GM12878 (cell line): ENCODE results near the gene CLEC4M. TPM values are rescaled to one million over a fixed set of nuclear protein-coding genes. Genes with fewer than 3 reads are reported as not detected.
"Not testable (repeated sequence)": the region's sequence is repeated elsewhere in the genome, so short reads cannot be mapped to it uniquely, and the experiment has no call there.

Experiments
- ATAC-seq: fragments of 200-7000 bp; cut with Tn5 transposase; 3 replicates; pipeline ENCODE4 v1.9.1; 2020; ENCODE audit warnings: mild to moderate bottlenecking, moderate library complexity
- BruUV-seq: library from RNA; stranded (reverse); fragments of 400-500 nt; replicated peaks from 2 replicates; lab custom pipeline; 2021; lab: Mats Ljungman, UMichigan
- CTCF ChIA-PET: fragments of 300-600 bp; sonication (Branson Sonifier 250); formaldehyde crosslinking; extraction: SDS; loops from one replicate; lab custom pipeline; 2021; ENCODE audit warnings: inconsistent platforms; lab: Yijun Ruan, JAX
- POLR2A ChIA-PET: fragments of 350-600 bp; formaldehyde crosslinking; extraction: SDS; loops from one replicate; lab custom pipeline; 2021; ENCODE audit warnings: inconsistent platforms; lab: Charles Lee
- RAD21 ChIA-PET: fragments of 300-600 bp; sonication (Branson Sonifier 250); formaldehyde crosslinking; loops from one replicate; lab custom pipeline; 2023; ENCODE audit warnings: antibody characterized with exemption; ENCODE audit not compliant: unreplicated experiment; lab: Charles Lee
- SMC1A ChIA-PET: fragments of 300-600 bp; sonication (Branson Sonifier 250); formaldehyde crosslinking; loops from one replicate; lab custom pipeline; 2023; ENCODE audit not compliant: unreplicated experiment, uncharacterized antibody; lab: Charles Lee
- DNase-seq: peaks from one replicate; pipeline ENCODE4 v3.0.0-alpha.2; 2011; ENCODE audit warnings: low read depth, low spot score
- FAIRE-seq: peaks from 3 replicates; lab custom pipeline; 2011; peaks lifted over from hg19 to GRCh38; lab: Jason Lieb, UNC
- H2AFZ ChIP-seq: 2 replicates; pipeline ENCODE4 v1.6.0; 2011; ENCODE audit warnings: low read depth, low read length, control low read depth; ENCODE audit not compliant: control insufficient read depth
- H3K27ac ChIP-seq: 2 replicates; pipeline ENCODE4 v1.5.1; 2011; ENCODE audit warnings: control low read depth; ENCODE audit not compliant: control insufficient read depth, insufficient read depth
- H3K27me3 ChIP-seq, 2 experiments: replicated peaks in 1 of 2; 2 replicates each; pipeline versions ENCODE4 v1.6.0 to v1.6.1; 2011; ENCODE audit warnings: low read length in 1 of 2; ENCODE audit not compliant: control insufficient read depth in 2 of 2, insufficient read depth in 2 of 2
- H3K36me3 ChIP-seq, 2 experiments: 2 replicates each; pipeline ENCODE4 v1.5.1; 2011; ENCODE audit warnings: low read length in 1 of 2; ENCODE audit not compliant: control insufficient read depth in 2 of 2, insufficient read depth in 2 of 2
- H3K4me1 ChIP-seq: 2 replicates; pipeline ENCODE4 v1.6.1; 2011; ENCODE audit warnings: mild to moderate bottlenecking, low read length, moderate library complexity, mixed read lengths; ENCODE audit not compliant: control insufficient read depth, insufficient read depth
- H3K4me2 ChIP-seq: 2 replicates; pipeline ENCODE4 v1.6.0; 2011; ENCODE audit warnings: control low read depth; ENCODE audit not compliant: control insufficient read depth, insufficient read depth
- H3K4me3 ChIP-seq: fragments of 200-600 bp; sonication (generic); 2 replicates; pipeline ENCODE4 v1.5.1; 2016
- H3K79me2 ChIP-seq: 2 replicates; pipeline ENCODE4 v1.6.0; 2011; ENCODE audit warnings: low read length; ENCODE audit not compliant: control insufficient read depth, insufficient read depth
- H3K9ac ChIP-seq: 2 replicates; pipeline ENCODE4 v1.8.0; 2011; ENCODE audit warnings: low read length, control low read depth, mixed read lengths; ENCODE audit not compliant: control insufficient read depth, insufficient read depth
- H3K9me3 ChIP-seq: replicated peaks from 3 replicates; pipeline ENCODE4 v1.5.1; 2011; ENCODE audit warnings: mild to moderate bottlenecking, low read length; ENCODE audit not compliant: control insufficient read depth, insufficient read depth
- H4K20me1 ChIP-seq: 2 replicates; pipeline ENCODE4 v1.6.0; 2011; ENCODE audit not compliant: control insufficient read depth, insufficient read depth
- CBX3 ChIP-seq: fragments of 200-600 bp; sonication (generic); IDR thresholded peaks from 2 replicates; pipeline ENCODE4 v1.6.1; 2016; ENCODE audit warnings: low read depth, borderline replicate concordance
- FOXK2 ChIP-seq: fragments of 450-650 bp; IDR thresholded peaks from 2 replicates; pipeline ENCODE4 v1.6.1; 2017; ENCODE audit warnings: mild to moderate bottlenecking, moderate library complexity
- MEF2B ChIP-seq: fragments of 450-650 bp; IDR thresholded peaks from 2 replicates; pipeline ENCODE4 v1.6.1; 2018; ENCODE audit warnings: mild to moderate bottlenecking, moderate library complexity; ENCODE audit not compliant: partially characterized antibody, poor library complexity, severe bottlenecking
- MYB ChIP-seq: fragments of 150-350 bp; IDR thresholded peaks from 2 replicates; pipeline ENCODE4 v1.6.1; 2014; ENCODE audit warnings: mild to moderate bottlenecking, low read depth, low read length, borderline replicate concordance
- ZSCAN29 ChIP-seq: fragments of 450-650 bp; IDR thresholded peaks from 2 replicates; pipeline ENCODE4 v1.6.1; 2017; ENCODE audit warnings: mild to moderate bottlenecking, moderate library complexity
- WGBS: methylation state at CpG from one replicate; pipeline ENCODE4 v1.1.6; 2016; ENCODE audit warnings: low lambda C conversion rate; ENCODE audit not compliant: insufficient replicate concordance, insufficient coverage; ENCODE audit errors: missing lambda C conversion rate; 5-methylcytosine and 5-hydroxymethylcytosine counted together
- in situ Hi-C: fragments of 300-500 bp; cut with MboI; formaldehyde crosslinking; loops from 9 replicates; pipeline ENCODE4 v1.14.3; 2018; ENCODE audit warnings: mixed read lengths
- intact Hi-C: fragments of 100-400 bp; cut with micrococcal nuclease; formaldehyde crosslinking; loops from one replicate; pipeline ENCODE4 v1.14.2; 2022; ENCODE audit not compliant: unreplicated experiment
- polyA plus RNA-seq, 11 experiments: library from polyadenylated mRNA; depleted of rRNA in 4 of 11; unstranded in 6 of 11; stranded (reverse) in 5 of 11; fragments of >200 nt; fragmentation: Nextera tagmentation in 4 of 11; fragmentation: Illumina TruSeq in 1 of 11; extraction: Ambion mirVana in 4 of 11; extraction: Trizol in 1 of 11; gene quantifications; 1 replicate in 1 of 11; 2 replicates in 10 of 11; pipeline versions ENCODE4 v1.2.1 to v1.2.3, GENCODE V29; 2011 to 2016; ENCODE audit warnings: inconsistent platforms in 2 of 11, missing spikeins in 2 of 11, low read depth in 1 of 11
- total RNA-seq, 4 experiments: library from RNA; depleted of rRNA in 3 of 4; stranded (reverse); fragments of >200 nt in 3 of 4; fragmentation: Illumina TruSeq in 1 of 4; extraction: Trizol in 1 of 4; gene quantifications; 2 replicates each; pipeline versions ENCODE4 v1.2.1 to v1.2.3, GENCODE V29; 2013 to 2021
- TF ChIP-seq, protein P1 (sequence below): IDR thresholded peaks from 2 replicates; pipeline ENCODE4 v1.6.1; 2011; ENCODE audit warnings: low read depth, mild to moderate bottlenecking, low read length, moderate library complexity, borderline replicate concordance; ENCODE audit errors: extremely low read depth

Gene CLEC4M
- total and polyA plus RNA-seq, 10 of the 15 experiments (the other 5 are each of a cell fraction or from before 2014, with no cell fraction given): 0.11 to 0.42 (median 0.25) TPM; not detected in 1

DNA sequence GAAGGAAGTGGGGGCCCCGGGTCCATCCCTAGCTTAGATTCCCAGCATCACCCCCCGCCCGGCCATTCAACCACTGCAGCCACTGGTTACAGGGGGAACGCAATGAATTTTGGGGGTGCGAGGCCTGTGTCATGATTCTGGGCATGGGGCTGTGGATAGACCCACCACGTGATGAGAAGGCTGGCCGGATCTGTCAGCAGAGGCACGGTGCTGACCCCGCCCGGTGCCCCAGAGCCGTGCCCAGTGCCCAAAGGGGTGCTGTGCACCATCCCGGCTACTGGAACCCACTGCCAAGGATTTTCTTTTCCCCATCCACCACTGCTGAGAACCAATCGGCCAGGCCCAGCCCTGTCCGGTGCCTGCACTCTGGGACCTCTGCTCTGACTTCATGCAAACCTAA, 27.4 kb downstream of the CLEC4M start (continued):
- TF ChIP-seq, protein P1, sequence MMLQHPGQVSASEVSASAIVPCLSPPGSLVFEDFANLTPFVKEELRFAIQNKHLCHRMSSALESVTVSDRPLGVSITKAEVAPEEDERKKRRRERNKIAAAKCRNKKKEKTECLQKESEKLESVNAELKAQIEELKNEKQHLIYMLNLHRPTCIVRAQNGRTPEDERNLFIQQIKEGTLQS: no peak
- no peak for TF ChIP-seq MYB
- no peak for TF ChIP-seq MEF2B

DNA sequence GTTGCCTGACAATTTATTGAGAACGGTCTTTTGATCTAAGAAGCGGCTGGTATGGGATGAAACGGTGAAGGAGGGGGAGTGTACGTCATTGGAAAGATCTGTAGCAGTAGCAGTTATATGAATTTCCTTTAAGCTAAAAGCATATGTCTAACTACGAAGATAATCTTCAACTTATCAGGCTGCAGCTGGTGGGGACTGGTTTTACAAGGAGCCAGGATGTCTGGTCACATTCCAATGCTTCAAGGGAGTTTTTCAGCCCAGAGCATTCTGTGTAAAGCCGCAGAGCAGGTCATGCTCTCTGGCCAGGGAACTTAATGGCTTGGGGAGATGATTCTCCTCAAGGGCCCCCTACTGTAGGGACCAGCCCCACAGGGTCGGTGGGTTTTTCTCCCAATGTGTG, 29.2 kb downstream of the CLEC4M start:
- RAD21 ChIA-PET: no interaction called here
- FAIRE-seq: no peak

DNA sequence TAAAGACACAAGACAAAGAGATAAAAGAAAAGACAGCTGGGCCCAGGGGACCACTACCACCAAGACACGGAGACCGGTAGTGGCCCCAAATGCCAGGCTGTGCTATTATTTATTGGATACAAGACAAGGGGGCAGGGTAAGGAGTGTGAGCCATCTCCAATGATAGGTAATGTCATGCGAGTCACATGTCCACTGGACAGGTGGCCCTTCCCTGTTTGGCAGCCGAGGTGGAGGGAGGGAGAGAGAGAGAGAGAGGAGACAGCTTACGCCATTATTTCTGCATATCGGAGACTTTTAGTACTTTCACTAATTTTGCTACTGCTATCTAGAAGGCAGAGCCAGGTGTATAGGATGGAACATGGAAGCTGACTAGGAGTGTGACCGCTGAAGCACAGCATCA, 29.7 kb downstream of the CLEC4M start:
- H4K20me1 ChIP-seq, H2AFZ ChIP-seq, H3K4me3 ChIP-seq, DNase-seq, H3K9me3 ChIP-seq, H3K9ac ChIP-seq, H3K4me2 ChIP-seq, FAIRE-seq, in situ Hi-C loops, H3K4me1 ChIP-seq, RAD21 ChIA-PET, H3K79me2 ChIP-seq, H3K27ac ChIP-seq, ATAC-seq, BruUV-seq, H3K36me3 ChIP-seq, H3K27me3 ChIP-seq, POLR2A ChIA-PET: not testable (repeated sequence)
- ChIA-PET CTCF (interaction anchor here (0.9 to 1.6 kb wide), 2 partner anchors 10 to 224 kb away, joined by 3 to 5 read pairs; no protein-coding TSS in a partner anchor), SMC1A (interaction anchor here (0.9 kb wide), 1 partner anchor 112 kb away, joined by 3 read pairs; the partner anchor contains the start of gene TRAPPC5)
- intact Hi-C loops: loop anchor here (10.0 kb wide), 1 partner anchor 408 kb away; no protein-coding TSS in a partner anchor
- 63% methylated on average over 7 of the region's 7 CpGs for WGBS

More for the DNA sequence above, 29.2 kb downstream of the CLEC4M start:
- no TSS peak for BruUV-seq
- Histone ChIP-seq H3K4me3 (no peak overlapping the region), H3K27ac (no peak overlapping the region), H3K36me3 (no peaks in the 10 kb centered on the region), H3K9me3 (no peaks in the 10 kb centered on the region; the same call in 2 of the 3 replicates), H4K20me1 (no peaks in the 10 kb centered on the region), H2AFZ (no peak overlapping the region), H3K27me3 (peaks cover 1 to 6% of the 10 kb centered on the region in 2 experiments; a peak in 3 of 4 replicates), H3K79me2 (no peaks in the 10 kb centered on the region), H3K4me1 (no peaks in the 10 kb centered on the region; the same call in 1 of the 2 replicates), H3K4me2 (no peak overlapping the region), H3K9ac (no peak overlapping the region)
- intact Hi-C loops (loop anchor here (10.0 kb wide), 1 partner anchor 407 kb away; no protein-coding TSS in a partner anchor), in situ Hi-C loops (no loop called here)
- ChIA-PET CTCF (interaction anchor here (0.9 to 1.6 kb wide), 2 partner anchors 9 to 224 kb away, joined by 3 to 4 read pairs; no protein-coding TSS in a partner anchor), SMC1A (interaction anchor here (0.9 kb wide), 1 partner anchor 112 kb away, joined by 3 read pairs; the partner anchor contains the start of gene TRAPPC5), POLR2A (no interaction called here)
- WGBS: 59% methylated on average over 7 of the region's 7 CpGs
- ATAC-seq (no peak), DNase-seq (no peak)
- TF ChIP-seq FOXK2 (no peak), CBX3 (no peak), ZSCAN29 (no peak)
